LNCAP (cell line): ENCODE data around the gene FGFRL1.

ENCODE experiments used
- TF ChIP-seq, protein P1 (sequence below): fragments of 450-650 bp; IDR thresholded peaks from 2 replicates; pipeline ENCODE4 v1.5.1; 2017; ENCODE audit warnings: mild to moderate bottlenecking

FGFRL1 gene

DNA sequence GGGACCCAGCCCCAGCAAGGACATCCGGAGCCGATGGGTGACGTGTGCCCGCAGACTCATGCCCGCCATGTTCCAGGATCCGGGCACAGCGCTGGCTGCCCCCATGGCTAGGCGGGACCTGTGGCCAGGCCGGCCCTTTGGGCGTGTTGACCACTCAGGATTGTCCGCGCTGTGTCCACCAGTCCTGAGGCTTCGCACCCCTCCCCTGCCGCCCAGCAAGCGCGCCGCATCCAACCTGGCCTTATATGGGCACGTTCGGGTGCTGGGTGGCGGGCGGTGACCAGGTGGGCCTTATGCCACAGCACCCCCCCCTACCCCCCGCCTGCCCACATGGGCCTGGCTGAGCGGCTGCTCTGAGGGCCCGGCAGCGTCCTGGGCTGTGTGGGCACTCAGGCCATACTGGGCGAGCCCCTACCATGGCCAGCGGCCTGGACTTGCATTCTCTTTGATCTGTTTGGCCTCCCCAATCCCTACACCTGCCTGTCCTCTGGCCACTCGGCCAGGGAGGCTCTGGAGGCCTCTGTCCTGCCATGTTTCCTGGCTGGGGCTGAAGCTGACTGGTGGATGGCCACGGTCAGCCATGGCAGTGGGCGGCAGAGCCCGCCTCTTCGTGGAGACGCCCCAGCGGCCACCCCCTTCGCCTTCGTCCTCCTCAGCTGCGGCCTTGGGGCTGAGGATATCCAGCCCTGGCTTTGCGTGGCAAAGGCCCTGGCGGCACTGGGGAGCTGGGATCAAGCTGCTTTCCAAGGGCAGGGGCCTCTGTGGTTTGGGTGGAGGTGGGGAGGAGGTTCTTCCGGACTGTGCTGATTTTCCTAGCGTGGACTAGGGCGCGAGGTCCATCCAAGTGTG lies 2.0 kb downstream of the FGFRL1 start:
- TF ChIP-seq, protein P1, sequence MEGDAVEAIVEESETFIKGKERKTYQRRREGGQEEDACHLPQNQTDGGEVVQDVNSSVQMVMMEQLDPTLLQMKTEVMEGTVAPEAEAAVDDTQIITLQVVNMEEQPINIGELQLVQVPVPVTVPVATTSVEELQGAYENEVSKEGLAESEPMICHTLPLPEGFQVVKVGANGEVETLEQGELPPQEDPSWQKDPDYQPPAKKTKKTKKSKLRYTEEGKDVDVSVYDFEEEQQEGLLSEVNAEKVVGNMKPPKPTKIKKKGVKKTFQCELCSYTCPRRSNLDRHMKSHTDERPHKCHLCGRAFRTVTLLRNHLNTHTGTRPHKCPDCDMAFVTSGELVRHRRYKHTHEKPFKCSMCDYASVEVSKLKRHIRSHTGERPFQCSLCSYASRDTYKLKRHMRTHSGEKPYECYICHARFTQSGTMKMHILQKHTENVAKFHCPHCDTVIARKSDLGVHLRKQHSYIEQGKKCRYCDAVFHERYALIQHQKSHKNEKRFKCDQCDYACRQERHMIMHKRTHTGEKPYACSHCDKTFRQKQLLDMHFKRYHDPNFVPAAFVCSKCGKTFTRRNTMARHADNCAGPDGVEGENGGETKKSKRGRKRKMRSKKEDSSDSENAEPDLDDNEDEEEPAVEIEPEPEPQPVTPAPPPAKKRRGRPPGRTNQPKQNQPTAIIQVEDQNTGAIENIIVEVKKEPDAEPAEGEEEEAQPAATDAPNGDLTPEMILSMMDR, result no peak

DNA sequence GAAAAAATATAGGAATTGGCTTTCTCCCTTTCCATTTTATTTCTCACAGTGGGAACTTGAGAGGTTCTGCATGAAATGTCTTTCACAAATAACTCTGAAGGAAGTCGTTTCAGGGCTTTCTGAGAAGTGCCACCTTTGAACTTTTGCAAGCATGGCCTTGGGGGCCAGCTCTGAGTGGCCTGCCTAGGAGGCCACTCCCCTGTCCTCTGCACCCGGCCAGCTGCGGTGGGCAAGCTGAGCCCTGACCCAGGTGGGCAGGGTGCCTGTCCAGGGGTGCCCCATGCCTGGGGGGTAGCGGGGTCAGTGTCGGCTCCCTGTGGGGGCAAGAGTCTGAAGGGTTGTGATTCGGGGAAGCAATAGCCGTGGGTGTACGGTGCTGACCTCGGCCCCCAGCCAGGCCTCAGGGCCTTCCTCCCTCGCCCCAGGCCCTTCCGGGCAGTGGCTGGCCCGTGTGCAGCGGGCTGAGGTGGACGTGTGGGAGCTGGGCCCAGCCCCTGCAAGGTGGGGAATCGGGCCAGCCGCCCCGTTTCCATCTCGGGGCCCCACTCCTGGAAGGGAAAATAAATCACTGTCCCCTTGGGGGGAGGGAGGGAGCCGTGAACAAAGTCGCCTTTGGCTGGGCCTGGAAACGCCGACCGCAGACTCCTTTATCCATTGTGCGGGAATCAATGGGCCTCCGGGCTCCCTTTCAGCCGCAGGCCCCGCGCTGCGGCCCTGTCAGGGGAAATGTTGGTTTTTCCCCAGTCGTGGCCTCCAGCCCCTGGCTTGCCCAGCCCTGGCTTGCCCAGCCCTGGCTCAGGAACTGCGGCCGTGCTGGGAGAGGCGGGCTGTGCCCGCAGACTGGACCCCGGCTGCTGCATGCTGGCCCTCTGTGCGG lies 3.1 kb downstream of the FGFRL1 start:
- TF ChIP-seq, protein P1, result no peak

DNA sequence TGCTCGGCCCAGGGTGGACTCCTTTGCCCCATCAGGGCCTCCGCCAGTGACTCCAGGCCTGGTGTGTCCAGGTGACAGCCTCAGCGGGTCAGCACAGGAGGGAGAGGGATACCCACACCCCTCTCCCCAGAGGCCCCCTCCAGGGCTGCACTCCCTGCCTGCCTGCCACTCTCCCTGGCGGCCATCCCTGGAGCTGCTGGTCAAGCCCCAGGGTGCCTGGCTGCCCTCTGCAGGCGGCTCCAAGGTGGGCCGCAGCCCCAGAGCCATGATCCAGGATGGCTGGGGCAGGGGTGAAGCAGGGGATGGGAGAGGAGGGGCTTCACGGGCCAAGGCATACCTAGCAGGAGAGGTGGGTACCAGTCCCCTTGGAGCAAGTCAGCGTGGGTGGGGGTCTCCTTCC lies 3.8 kb downstream of the FGFRL1 start:
- TF ChIP-seq, protein P1, result no peak

DNA sequence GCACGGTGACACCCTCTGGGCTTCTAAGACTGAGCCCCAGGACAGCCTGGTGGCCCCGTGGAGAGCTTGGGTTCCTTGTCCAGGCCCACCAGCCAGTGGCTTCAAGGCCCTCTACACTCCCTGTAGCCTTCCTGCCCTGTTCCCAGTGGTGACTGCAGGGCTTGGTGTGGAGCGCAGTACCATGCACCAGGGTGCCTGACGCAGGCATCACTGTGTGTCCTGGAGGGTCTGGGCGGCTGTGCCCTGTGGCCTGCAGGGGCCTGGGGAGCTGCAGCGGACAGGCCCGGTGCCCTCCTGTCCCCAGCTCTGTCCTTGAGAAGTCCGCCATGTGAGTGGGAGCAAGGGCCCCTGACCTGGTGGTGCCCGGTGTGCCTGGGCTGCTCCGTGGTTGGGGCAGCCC lies 4.3 kb downstream of the FGFRL1 start:
- TF ChIP-seq, protein P1, result no peak

DNA sequence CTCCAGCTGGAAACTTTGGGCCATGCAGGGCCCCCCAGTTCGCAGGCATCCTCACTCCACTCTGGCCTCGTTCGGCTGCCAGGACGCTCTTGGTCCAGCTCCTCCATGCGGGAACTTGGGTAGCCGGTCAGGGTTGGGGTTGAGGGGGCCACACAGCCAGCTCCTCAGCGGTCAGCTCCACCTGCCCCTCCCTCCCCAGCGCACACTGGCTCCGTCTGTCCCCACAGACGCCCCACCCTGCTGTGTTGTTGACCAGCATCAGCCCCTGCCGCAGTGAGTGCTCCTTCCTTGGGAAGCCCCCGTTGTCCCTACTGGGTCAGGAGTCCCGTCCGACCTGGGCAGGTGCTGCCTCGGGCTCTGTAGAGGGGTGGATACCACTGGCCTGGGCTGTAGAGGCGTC lies 5.8 kb downstream of the FGFRL1 start:
- TF ChIP-seq, protein P1, result no peak

DNA sequence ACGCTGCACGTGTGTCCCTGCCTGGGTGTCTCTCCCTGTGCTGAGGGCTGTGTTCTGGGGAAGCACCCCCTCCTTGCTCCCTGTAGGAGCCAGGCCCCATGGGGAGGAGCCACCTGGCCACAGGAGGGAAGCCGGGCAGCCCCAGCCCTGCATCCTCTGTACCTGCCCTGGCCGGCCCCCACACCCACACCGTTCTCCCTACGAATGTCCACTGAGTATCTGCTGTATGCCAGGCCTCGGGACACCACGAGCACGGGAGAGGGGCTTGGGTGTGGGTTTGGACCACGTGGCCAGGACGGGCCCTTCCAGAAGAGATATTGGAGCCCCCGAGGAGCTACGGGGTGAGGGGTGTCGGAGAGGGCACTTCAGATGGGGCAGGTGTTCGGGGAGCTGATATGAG lies 6.3 kb downstream of the FGFRL1 start:
- TF ChIP-seq, protein P1, result no peak

DNA sequence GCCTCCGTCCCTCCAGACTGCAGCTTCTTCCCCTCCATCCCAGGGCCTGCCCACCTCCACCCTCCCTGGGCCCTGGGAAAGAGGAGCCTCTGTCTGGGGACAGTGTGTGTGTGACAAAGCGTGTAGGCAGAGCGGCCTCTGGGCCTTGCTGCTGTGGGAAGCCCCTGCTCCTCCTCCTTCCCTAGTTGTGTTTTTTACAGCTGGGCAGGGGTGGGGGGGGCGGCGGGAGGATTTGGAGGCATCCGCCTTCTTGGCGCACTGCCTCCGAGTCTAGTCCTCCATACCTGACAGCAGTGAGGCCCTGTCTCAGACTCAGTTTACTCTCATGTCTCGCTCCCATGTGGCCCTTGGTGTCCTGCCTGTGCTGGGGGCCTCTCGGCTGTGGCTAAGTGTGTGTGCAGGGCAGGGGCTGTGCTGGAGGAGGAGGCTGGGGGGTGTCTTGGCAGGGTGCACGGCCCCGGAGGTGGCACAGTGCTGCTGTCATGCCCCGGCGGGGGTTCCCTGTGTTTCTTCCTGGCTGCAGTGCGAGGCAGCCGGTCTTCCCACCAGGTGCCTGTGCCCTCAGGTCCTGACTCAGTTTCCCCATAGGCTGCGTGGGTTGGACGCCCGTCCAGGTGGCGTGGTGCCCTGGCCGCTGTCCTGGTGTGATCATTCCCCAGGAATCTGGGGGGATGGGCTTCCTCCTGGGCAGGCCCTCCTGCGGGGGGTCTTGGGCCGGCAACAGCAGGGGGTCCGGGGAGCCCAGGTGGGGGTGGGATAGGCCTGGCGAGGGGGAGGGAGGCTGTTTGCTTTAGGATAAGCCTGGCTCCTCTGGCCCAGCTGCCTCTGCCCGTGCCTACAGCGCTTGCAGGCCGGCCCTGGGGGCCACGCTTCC lies 7.0 kb downstream of the FGFRL1 start:
- TF ChIP-seq, protein P1, result no peak
